NB4 (cell line): Measurements from ENCODE around the gene CCDC178.

Experiments used
- DNase-seq: peaks from one replicate; pipeline ENCODE4 v3.0.0; 2010; ENCODE audit warnings: low read depth
- H3K4me3 ChIP-seq: one replicate; pipeline ENCODE4 v1.5.1; 2011; ENCODE audit warnings: mild to moderate bottlenecking, low read depth, low read length, moderate library complexity
- MYC ChIP-seq: IDR thresholded peaks from 2 replicates; pipeline ENCODE4 v1.6.1; 2011; ENCODE audit warnings: low read depth, low read length
- POLR2A ChIP-seq: IDR thresholded peaks from 2 replicates; pipeline ENCODE4 v1.6.1; 2011; ENCODE audit warnings: mild to moderate bottlenecking; ENCODE audit not compliant: insufficient read length; ENCODE audit errors: extremely low read depth
- TF ChIP-seq, protein P1 (sequence below): IDR thresholded peaks from one replicate; pipeline ENCODE4 v1.5.1; 2012; ENCODE audit warnings: low read depth, low read length
- TF ChIP-seq, protein P2 (sequence below): IDR thresholded peaks from 2 replicates; pipeline ENCODE4 v1.6.1; 2011; ENCODE audit warnings: low read depth, low read length

CCDC178 gene

DNA sequence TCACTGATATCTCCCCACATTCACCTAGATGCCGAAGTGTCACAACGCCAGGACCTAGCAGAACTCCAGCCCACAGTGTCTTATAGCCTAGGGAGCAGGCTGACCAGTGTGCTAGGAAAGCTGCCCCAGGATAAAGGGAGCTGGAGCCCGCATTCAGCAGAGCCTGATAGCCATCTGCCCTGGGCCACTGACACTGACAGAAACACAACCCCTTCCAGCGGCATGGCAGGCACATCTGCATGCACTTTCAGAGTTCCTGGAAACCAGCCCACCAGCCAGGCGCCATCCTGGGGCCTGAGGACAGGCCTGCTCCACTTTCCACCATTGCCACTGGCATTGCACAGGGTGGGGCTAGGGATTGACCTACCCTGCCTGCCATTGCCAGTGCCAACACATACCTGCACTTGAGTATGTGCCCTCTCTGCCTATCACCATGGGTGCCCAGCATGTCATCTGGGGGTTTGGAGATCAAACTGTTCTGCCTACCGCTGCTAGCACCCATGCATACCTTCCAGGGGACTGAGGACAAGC lies 377.6 kb downstream of the CCDC178 start:
- H3K4me3 ChIP-seq = no peak overlapping the region
- TF ChIP-seq, protein P1, sequence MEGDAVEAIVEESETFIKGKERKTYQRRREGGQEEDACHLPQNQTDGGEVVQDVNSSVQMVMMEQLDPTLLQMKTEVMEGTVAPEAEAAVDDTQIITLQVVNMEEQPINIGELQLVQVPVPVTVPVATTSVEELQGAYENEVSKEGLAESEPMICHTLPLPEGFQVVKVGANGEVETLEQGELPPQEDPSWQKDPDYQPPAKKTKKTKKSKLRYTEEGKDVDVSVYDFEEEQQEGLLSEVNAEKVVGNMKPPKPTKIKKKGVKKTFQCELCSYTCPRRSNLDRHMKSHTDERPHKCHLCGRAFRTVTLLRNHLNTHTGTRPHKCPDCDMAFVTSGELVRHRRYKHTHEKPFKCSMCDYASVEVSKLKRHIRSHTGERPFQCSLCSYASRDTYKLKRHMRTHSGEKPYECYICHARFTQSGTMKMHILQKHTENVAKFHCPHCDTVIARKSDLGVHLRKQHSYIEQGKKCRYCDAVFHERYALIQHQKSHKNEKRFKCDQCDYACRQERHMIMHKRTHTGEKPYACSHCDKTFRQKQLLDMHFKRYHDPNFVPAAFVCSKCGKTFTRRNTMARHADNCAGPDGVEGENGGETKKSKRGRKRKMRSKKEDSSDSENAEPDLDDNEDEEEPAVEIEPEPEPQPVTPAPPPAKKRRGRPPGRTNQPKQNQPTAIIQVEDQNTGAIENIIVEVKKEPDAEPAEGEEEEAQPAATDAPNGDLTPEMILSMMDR = no peak
- TF ChIP-seq MYC (no peak), POLR2A (no peak)
- TF ChIP-seq, protein P2, sequence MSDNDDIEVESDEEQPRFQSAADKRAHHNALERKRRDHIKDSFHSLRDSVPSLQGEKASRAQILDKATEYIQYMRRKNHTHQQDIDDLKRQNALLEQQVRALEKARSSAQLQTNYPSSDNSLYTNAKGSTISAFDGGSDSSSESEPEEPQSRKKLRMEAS = no peak
- DNase-seq = no peak

DNA sequence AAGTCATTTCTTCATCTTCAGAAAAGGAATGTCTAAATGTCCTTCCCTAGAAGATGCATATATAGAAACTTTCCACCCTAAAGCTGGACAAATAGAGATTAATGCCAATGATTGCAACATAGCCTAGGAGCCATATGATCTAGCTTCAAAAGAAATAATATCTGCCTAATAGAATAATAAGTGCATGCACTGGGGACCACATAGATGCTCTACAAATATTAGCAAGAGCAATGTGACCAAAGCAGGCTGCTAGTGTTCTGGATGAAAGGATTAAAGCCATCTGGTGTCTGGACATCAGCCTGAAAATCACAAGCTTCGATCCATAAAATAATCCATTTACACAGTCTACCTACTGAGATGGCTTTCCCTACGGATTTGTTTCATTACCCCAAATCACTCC lies 387.6 kb downstream of the CCDC178 start:
- H3K4me3 ChIP-seq = no peak overlapping the region
- TF ChIP-seq POLR2A = no peak
- TF ChIP-seq, protein P1 = no peak
- DNase-seq = no peak

DNA sequence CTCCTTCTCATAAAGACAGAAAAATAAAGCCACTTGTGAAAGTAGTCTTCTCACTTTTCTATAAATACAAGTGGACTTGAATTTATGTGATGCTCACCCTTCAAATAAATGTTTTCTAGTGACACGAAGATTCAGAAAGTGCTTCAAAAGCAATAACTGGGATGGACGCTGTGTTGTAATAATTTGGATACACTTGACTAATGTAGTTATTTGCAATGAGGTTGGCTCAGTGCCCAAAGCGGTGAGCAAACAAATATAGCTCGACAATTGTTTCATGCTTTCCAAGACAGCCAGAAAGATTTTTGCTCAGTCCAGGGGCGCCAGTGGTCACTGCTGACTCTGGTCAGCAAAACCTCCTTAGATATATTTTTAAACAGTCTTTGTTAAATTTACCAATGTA lies 389.1 kb downstream of the CCDC178 start:
- no peak for DNase-seq
- H3K4me3 ChIP-seq = no peak overlapping the region
- TF ChIP-seq, protein P2 = no peak
- no peak for TF ChIP-seq MYC
- TF ChIP-seq, protein P1 = no peak
- TF ChIP-seq POLR2A = no peak

DNA sequence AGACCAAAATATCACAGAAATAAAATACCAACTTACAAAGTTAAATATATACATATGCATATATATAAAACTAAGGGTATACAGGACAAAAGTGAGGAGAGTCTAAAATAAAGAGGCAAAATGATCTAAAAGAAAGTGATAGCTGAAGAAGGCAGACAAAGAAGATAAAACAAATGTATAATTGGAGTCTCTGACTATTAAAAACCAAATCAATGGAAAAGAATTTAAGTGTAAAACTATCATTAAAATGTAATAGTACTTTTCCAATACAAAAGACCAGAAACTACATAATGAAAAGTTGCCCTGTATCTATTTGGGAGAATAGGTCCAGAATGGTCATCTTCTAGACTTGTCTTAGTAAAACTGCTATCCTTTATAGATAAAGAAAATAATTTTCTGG lies 400.3 kb downstream of the CCDC178 start:
- no peak overlapping the region for H3K4me3 ChIP-seq
- TF ChIP-seq MYC = no peak
- TF ChIP-seq, protein P1 = no peak
- TF ChIP-seq, protein P2 = no peak
- no peak for TF ChIP-seq POLR2A
- no peak for DNase-seq

DNA sequence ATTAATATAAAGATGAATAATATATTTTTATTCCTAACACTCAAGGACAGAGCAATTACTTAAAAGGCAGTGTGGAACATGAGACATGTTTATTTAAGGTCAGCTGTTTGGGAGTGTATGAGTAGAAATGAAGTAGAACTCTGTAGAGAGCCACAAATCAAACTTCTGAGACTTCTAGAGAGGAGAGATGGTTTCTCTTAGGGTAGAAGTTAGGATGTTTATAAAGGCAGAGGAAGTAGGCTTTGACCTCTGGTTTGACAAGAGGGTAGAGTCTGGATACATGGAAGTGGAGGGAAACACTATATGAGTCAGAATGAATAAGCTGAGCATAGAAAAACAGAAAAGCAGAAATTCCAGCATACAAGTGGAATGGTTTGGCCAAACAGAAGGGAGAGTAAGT lies 405.6 kb downstream of the CCDC178 start:
- no peak for DNase-seq
- TF ChIP-seq, protein P1 = no peak
- TF ChIP-seq MYC = no peak
- TF ChIP-seq POLR2A = no peak
- TF ChIP-seq, protein P2 = no peak
- no peak overlapping the region for H3K4me3 ChIP-seq

DNA sequence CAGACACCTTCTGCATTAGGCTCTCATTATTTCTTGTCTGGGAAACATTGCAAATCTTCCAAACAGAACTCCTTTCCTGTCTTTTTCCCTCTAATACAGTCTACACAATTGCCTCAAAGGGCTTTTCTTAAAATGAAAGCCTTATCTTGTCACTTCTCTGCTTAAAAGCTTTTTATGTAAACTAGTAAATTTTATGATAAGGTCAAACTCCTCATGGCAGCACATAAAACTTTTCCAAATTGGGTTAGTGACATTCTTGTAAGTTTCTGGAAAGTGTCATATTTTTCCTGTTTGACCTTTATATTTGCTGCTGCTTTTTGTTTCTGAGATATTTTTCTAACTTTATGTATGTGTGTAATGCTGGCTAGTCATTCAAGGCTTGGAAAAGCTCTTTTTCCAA lies 406.3 kb downstream of the CCDC178 start:
- TF ChIP-seq, protein P2 = no peak
- TF ChIP-seq POLR2A (no peak), MYC (no peak)
- TF ChIP-seq, protein P1 = no peak
- H3K4me3 ChIP-seq = no peak overlapping the region
- no peak for DNase-seq
